DOHH2 (cell line): ENCODE data around the gene PCBP2.

Experiments
- CTCF ChIP-seq: fragments of 200-600 bp; sonication (generic); IDR thresholded peaks from one replicate; pipeline ENCODE4 v1.5.1; 2014; ENCODE audit warnings: antibody characterized with exemption, mild to moderate bottlenecking, low read depth, low read length; ENCODE audit not compliant: poor library complexity, severe bottlenecking
- EZH2phosphoT487 ChIP-seq: fragments of 200-600 bp; sonication (generic); IDR thresholded peaks from 2 replicates; pipeline ENCODE4 v1.6.1; 2017; ENCODE audit warnings: borderline replicate concordance, mild to moderate bottlenecking, antibody characterized with exemption, low read length, moderate library complexity, mixed read lengths

GRCh38 chr12:53461059-53461458, 9.2 kb downstream of the PCBP2 start:
- TF ChIP-seq EZH2phosphoT487 (no peak), CTCF (no peak)
